NCI-H146 (cell line): ENCODE measurements around the gene FAM53B.

Experiments used
- DNase-seq: peaks from one replicate; lab custom pipeline; 2025; lab: John Stamatoyannopoulos, UW

The FAM53B gene

DNA sequence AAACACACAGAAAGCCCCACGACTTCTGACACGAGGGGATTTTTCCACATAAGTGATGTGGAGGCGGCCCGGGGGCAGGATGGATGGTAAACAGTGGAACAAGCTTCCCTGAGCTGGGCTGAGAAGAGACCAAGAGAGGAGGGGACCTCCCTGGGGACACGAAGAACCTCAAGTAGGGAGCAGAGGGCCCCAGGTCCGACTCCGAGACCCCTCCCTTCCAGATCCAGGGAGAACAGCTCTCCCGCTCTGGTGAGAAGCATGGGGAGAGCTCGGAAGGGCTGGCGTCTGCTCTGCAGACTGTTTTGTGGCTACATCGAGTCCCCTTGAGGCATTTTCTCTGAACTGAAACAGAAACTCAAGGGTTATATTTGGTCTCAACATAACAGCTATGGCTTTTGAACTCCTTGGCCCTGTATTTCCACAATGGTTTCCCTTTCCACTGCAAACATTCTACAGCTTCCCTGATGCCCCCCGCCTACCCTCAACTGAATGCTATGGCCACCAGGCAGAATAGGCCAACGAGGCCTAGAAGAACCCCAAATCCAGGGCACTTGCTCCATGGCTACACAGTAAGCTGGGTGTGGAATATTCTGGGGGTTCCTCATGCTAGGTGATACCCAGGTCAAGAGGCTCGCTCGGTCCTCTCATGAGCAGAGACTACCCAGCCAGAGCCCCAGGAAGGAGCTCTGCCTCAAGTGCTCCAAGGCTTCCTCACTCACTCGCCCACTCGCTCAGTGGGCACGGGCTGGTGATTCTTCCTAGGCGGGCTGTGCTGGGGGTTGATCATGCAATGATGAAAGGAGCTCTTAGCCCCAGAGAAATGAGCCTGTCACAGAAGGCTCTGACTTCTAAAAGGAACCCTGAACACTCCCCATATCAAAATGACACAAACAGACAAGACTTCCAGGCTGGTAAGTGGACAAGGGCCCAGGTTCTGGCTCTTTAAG lies 47.5 kb downstream of the FAM53B start:
- no peak for DNase-seq

GRCh38 chr10:124695259-124695658 lies 48.9 kb downstream of the FAM53B start:
- DNase-seq = no peak

DNA sequence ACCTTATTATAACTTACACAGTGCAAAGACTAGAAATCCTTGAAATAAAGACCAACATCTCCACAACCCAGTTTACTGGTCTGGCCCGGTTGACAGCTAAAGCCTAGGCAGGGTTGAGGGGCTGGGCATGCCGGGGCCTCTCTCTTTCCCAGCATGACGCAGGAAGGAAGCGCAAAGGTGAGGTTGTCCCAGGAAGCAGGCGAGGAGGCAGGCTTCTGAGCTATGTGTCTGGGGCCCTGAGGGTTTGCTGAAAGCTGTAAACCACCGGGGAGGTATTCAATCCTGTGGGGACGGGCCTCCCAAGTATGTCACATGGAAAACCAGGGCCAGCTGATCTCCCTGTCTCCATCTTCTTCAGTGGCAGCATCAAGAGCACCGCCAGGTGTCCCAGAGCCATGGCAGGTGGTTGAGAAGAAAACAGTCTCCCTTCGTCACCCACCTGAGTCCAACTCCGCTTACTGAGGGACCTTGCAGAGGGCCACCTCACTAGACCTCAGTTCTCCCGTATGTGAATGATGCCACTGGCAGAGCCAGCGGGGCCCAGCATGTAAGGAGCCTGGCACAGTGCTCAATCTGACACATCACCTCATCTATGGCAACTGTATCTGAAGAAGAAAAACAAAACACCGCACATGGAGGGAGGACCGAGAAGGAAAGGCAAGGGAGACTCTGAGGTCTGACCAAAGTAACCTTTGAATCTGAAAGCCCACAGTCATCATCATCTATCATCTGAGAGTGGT lies 49.5 kb downstream of the FAM53B start:
- no peak for DNase-seq

GRCh38 chr10:124693801-124694416 lies 50.3 kb downstream of the FAM53B start:
- peak; percentile 89 for DNase-seq

DNA sequence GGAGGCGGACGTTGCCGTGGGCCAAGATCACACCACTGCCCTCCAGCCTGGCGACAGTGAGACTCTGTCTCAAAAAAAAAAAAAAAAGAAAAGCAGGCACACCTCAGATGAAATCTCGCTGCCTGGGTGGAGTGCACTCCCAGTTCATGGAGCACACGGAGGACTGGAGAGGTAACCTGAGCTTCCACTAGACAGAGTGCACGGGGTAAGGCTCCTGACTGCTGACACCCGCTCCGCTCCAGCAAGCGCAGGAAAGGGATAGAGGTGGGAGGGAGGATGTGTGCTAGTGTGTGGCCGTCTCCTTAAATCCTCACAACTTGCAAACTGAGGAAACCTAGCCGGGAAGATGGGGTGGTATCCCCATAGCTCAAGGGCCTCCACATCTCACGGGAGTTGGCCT lies 50.8 kb downstream of the FAM53B start:
- DNase-seq = peak; percentile 78

DNA sequence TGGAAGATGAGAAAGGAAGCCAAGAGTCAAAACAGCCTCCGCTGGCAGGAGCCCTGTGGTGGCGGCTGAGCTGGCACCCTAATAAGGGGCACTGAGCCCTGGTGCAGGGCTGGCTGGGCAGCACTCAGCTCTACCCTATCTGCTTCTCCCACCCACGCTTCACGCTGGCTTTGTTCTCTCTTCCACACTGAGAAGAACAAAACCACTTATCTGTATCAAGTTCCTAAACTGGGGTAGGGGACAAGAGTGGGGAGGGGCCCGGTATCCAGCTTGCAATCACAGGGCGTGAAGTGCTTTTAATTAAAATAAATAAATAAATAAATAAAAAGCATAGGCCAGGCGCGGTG lies 52.1 kb downstream of the FAM53B start:
- DNase-seq = no peak

DNA sequence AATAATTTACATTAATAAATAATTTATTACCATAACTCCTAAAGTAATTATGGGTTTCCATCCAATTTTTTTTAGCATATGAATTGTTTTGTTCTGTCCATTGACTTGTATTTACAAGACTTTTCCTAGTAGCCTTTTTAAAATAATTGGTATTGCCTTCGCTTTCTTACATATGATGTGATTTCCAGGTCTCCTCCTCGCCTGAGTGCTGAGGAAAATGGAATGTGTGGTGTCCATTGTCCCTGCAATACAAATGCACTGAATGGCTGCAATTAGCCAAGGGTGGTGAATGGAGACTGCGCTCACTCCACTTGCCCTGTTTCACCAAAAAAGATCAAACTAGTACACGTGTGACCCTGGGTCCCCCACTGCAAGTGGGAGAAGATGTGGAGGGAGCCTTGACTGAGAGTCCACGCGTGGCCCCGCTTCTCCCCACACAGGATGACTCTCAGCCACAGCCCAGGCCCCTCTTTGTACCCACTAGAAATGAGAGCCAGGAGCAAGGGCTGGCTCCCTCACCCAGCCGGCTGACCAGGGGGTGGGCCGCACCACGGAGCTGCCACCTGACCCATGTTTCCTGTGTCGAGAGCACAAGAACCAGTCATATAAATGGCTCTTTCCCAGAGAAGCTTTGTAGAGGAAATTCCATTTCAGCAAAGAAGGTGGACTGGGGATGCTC lies 52.6 kb downstream of the FAM53B start:
- peak; percentile 47 for DNase-seq

DNA sequence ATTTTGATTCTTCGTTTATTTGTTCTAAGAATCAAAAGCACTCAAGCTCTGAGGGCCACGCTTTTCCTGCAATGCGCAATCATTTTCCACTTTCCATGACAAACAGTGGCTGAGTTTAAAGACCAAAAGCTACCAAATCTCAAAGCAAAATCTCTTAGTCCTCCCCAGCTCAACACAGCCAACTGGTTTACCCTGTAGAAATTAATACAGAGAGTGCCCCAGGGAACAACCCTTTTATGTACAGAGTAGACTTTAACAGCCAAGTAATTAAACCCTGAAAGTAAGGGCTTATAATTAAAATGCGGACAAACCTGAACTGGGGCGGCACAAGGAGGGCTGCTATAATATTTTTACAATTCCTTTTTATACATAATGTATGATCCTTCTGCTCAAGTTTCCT lies 53.2 kb downstream of the FAM53B start:
- DNase-seq = peak; percentile 66

DNA sequence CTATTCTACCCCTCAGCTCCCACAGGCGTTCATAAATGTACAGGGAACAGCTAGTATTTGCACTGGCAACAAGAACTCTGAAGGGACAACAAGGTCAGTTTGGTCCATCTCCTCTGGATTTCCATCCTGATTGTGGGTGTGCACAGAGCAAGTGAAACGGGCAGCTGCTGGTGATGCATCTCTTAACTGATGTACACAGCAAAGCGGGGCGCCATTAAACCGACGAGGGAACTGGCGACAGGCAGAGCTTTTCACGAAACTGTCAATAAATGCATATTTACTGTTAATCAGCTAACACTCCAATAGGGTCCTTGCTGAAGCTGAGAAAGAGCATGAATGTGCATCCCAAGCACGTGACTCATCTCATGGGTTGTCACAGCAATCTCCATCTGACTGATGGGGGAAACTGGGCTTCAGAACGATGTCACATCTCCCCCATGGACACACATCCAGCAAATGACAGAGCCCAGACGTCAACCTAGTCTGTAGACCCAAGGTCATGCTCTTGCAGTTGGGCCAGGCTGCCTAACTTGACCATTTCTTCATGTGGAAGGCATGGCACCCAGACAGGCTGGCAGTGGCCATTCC lies 54.2 kb downstream of the FAM53B start:
- no peak for DNase-seq

DNA sequence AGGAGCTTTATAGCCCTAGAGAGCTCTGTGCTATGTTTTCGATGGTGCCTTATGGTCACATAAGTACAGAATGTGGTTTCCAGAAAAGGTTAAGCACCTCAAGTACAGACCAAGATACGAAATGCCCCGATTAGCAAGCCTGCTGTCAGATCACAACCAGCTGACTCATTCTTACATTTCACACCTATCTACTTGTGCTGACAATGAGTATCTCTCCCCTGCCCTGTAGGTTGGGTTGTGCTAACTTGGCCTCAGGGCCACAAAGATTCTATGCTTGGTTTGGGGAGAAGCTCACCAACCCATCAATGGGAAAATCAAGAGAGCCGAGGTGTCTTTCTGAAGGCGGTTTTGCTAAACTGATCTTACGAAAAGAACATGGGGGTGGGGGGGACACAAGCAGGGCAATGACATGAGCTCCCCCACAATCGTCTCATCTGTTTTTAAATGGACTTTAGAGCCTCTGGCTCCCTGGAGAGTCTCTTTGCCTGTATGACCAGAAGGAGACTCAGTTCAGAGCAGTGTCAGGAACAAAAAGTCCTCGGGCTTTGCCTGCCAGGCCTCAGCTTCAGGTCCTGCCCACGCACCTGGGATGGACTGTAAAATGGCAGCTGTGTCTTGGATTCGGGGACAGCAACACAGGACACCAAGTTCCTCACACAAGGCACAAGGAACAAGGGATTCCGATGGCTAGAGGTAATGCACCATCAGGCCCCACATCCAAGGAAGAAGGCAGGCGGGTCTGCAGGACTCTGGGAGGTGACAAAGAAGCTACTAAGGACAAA lies 55.1 kb downstream of the FAM53B start:
- DNase-seq = no peak

DNA sequence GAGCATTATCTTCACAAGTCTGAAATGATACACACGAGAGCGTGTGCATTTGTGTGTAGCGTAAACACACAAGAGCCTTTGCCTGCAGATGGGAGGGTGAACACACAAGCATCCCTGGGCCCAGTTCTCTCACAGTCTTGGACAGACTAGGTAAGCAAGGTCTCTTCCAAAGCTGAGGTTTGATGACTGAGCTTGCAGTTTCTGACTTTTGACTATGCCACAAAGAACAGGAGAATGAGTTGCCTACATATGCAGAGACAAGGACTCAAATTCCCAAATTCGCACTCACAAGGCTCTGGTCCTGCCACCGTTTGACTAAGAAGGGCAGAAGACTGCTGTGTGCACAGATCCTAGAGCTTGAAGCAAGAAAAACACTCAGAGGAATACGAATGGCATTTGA lies 55.8 kb downstream of the FAM53B start:
- DNase-seq = no peak

DNA sequence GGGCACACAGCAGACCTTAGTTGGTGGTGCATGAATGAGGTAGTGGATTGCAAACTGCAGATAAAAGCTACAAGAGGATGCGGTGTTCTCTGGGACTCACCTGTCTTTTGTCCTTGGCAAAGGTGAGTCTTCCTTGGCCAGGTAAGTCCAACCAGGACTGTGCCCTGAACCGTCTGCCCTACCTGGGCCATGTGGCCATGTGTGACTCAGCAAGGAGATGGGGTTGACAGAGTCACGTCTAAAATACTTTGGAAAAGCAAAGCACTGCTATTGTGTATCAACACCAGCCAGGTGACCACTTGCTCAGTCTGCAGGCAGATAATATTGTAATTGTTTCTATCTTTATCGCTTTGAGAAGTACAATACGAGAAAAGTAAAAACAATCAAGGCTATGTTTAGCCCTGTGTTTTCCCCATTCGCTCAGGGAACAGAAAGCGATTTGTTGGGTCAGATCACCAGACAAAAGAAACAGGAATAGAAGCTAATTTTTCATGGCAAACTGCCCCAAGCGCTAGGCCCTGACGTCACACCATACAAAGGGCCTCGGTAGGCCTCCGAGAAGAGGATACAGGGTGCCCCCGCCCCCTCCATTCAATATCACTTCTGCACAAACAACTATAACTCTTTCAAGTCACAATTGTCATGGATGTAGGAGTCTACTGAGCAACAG lies 57.3 kb downstream of the FAM53B start:
- DNase-seq = peak; percentile 24

GRCh38 chr10:124685261-124685660 lies 58.9 kb downstream of the FAM53B start:
- DNase-seq = no peak

DNA sequence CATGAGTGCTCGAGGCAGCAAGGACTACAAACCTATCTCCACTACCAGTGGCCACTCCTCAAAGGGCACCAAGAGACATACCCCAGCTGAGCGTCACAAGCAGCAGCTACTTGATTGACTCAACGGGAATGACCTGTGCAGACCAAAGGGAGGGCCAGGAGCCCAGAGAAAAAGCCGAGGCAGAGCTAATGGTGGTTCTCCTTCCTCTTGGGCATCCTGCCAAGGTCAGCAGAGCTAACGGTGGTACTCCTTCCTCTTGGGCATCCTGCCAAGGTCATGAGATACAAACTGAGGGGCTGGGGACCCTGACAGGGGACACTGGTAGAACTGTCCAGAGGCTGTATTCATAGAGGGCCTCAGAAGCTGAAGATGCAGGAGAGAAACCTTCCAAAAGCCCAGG lies 60.4 kb downstream of the FAM53B start:
- DNase-seq = no peak

DNA sequence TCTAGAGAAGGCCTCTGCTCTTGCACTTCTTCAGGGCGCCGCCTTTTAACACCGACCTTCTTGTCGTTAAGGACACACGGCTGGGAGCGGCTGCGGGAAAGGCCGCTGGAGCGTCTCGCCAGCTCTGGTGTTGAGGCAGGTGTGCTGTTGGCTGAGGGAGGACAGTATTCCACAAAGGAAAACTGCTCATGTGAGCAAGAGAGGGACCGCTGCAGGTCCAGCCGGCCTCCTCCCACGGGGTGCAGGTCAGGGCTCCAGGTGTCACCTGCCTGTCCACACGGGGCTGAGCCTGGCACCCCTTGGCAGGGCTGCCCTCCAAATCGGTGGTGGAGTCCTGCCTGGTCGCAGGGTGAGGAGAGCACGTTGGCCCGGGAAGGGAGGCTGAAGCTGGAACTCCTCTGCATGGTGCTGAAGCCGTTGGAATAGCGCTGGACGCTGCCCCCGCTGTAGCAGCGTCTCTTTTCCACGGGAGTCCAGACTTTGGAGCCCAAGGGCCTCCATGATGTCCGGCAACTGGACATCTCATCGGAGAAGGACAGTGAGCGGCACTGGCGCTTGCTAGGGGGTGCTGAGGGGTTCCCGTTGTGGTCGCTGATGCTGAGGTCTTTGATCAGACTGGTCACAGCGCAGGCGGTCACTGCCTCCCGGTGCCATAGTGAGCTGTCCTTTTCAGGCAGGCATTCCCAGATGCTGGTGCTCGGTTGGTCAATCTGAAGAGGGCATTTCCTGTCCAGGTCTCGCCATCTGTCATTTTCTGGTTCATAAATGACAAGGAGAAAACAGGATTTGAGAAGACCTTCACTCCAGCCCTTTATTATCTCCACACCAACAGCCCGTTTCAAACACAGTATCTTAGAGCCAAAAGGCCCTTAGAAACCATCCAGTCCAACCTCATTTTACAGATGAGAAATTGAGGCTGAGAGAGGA lies 62.3 kb downstream of the FAM53B start:
- no peak for DNase-seq

DNA sequence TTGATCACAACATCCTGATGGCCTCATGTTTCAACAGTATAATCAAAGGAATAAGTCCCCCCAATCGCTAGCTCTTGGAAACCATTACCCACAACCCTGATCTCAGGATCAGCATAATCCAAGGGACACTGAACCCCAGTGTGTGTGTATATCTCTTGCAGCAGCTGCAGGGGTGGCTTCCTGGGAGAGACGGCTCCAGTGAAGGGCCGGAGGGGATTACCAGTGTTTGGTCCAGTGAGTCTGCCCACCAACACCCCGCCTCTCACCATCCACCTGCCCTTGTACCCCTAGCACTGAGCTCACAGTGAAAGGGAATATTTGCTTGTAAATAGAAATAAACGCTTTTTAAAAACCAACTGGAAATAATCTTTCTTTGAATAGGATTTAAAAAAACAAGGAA lies 63.1 kb downstream of the FAM53B start:
- no peak for DNase-seq

GRCh38 chr10:124680675-124681074 lies 63.5 kb downstream of the FAM53B start:
- DNase-seq = no peak

- no peak for DNase-seq
These were observed 64.8 kb downstream of the FAM53B start for GRCh38 chr10:124679401-124679800.

DNA sequence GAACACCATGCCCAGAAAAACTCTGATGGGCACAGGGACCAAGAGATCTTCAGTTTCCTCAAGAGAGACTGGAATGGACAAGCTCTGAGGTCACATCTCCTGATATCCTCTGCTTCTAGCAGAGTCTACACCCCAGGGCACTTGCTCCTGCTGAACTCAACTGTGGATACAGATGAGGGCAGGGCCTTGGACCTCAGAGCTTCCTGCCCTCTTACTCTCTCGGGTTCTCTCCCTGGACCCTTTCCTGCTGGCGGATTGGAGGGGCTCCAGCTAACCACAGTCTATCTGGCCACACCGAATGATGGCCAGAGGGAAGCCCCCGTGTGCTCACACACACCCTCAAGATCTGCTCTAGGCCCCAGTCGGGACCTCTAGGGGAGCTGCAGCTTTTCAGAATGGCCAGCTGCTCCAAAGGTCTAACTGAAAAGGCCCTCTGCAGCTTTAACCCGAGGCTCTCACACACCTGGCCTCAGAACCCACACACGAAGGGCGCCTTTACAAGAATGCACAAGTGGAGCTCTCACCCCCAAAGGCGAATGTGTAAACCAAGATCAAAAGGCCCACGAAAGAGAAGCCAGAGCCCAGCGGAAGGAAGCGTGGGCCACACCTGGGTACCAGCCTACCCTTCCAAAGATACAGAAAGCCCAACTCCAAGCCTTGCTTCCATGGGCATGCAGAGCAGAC lies 65.5 kb downstream of the FAM53B start:
- DNase-seq = no peak
